GM19023 (cell line): ENCODE measurements around the gene IRX2.

ENCODE experiments used
- ATAC-seq: cut with Tn5 transposase; IDR thresholded peaks from one replicate; pipeline ENCODE4 v1.9.1; 2021; ENCODE audit warnings: mild to moderate bottlenecking, moderate library complexity; ENCODE audit not compliant: unreplicated experiment

The IRX2 gene

GRCh38 chr5:2756211-2757152, 5.0 kb upstream of the IRX2 start:
- no peak for ATAC-seq

GRCh38 chr5:2755681-2756171, 4.2 kb upstream of the IRX2 start:
- no peak for ATAC-seq

DNA sequence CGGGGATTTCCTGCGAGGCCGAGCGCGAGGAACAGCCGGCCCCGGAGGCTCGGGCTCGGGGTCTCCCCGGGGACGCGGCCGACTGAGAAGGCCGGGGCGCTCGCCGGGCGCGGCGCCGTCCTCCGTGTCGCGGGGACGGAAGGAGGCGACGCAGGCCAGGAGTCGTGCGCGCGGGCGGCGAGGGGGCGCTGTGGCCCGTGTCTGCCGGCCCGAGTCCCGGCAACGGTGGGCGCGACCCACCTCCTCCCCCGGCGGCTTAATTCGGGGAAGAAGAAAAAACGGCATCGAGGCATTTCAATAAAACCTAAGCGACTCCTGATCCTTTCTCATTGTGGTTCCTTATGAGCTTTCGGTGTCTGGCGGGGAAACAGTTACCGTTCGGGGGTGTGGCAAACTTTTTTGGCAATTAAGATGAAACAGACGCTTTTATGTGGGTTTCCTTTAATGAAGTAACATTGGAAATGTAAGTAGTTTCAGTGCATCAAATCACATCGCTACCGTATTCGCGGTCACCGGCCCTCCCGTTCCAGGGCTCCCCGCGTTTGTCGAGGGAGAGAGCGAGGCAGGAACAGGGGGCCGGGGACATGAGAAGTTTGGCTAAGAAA, 3.7 kb upstream of the IRX2 start:
- ATAC-seq = no peak

DNA sequence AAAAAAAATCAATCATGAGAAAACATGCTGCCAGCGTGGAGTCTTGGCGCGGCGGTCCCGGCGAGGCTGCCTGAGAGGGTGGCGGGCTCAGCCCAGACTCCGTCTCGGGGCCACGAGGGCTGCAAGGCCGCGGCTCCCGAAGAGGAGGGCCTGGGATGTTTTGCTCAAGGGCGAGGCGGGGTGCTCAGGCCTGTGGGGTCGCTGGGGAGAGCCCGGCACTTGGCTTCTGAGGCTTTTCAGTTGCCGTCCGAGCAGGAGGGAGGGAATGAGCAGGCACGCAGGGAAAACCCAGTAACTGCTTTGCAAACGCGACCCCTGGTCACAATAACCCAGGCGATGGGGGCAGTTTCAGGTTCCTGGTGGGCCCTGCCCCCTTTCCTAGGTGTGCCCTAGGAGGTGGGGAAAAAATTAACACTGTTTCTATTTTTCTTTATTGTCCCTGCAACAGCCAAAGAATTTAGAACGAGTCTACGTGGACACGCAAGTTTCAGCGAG, 3.2 kb upstream of the IRX2 start:
- ATAC-seq = no peak

GRCh38 chr5:2753452-2754420, 2.3 kb upstream of the IRX2 start:
- ATAC-seq = no peak

DNA sequence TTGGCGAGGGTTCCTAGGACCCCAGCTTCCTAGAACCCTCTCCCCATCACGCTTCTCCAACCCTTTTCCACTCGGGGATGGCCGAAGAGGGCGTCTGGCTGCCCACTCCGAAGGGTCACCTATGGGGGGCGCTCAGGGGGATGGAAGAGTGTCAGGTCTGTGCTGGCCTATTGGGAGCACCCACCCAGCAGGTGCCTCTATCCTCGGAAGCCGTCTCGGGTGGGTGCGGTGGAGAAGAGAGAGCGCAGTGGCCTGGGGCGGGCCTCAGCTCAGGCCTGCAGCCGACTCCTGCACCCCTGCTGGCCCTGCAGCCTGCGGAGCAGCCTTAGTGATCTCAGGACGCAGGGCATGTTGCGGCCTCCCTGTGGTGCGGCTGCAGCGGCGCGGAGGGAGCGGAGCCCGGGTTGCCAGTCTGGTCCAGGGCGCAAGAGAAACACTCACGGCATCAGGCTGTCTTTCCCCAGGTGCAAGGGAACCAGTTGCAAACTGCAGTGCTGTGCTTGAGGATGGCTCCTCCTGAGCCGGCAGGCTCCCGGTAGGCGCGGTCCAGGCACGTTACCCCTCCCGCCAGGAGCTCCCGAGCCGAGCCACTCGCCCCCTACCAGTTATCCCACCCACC, 1.5 kb upstream of the IRX2 start:
- ATAC-seq = no peak

- ATAC-seq = no peak
These were observed 763 bp upstream of the IRX2 start for GRCh38 chr5:2752059-2752820.

DNA sequence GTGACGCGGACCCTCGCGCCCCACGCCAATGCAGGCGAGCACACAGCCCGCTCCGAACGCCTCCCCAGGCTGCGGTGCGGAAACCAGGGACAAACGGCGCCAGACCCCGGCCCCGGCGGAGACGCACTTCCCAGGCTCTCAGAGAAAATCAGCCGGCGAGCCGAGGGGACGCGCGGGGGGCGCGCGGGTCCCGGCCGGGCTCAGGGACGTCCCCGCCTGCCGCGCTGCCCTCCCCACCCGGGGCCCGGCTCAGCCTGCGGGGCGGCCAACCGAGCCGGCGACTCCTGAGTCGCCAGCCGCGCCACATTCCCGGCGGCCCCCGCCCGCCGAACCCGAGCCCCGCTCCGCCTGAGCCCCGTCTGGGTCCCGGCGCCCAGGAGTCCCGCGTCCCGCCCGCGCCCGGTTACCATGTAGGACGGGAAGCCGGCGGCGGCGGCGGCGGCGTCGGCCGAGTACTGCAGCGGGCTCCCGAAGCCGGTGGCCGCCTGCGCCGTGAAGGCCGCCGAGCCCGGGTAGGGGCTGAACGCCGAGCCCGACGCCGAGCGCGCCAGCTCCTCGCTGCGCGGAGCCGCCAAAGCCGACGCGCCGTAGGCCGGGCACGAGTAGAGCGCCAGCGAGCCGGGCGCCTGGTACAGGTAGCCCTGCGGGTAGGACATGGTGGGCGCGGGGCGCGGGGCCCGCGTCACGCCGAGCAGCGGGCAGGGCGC, 566 bp downstream of the IRX2 start:
- no peak for ATAC-seq

- no peak for ATAC-seq
These were observed 1.3 kb downstream of the IRX2 start for GRCh38 chr5:2750026-2750757.

GRCh38 chr5:2749514-2750025, 1.9 kb downstream of the IRX2 start:
- ATAC-seq = no peak

GRCh38 chr5:2748861-2749513, 2.5 kb downstream of the IRX2 start:
- no peak for ATAC-seq

GRCh38 chr5:2748179-2748860, 3.2 kb downstream of the IRX2 start:
- ATAC-seq = no peak

DNA sequence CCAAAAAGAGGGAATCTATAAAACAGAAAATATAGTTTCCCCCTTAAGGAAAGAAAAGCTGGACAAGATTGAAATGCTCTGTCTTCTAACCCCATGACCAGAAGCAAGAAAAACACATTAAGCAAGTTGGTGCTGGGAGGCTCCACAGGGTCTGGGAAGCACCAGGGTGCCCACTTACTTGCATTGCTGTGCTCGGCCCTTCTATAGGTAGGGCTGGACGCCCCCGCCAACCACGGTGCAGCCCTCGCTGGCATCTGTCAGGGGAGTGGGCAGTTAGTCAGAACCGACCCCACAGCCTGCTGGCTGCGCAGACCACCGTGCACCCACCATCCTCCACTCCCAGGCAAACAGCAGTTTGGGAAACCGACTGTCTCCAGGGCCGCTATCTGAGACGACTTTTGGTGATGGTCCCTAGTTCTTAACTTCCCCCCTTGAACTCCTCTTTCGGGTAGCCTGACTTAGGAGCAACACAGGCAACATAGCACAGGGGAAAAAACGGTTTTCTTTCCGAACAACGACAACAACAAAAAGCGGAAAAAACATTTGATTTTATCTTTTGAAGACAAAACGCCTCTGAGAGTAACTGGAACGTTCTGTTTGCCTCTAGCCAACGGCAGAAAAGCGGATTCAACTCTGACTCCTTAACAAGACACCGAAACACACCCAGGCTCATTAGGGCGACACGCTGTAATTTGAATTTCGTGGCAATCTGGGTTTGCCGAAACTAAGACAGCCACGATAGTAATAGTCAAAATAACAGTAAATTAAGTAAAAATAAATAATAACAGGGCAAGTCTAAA, 3.9 kb downstream of the IRX2 start:
- no peak for ATAC-seq

- no peak for ATAC-seq
These were observed 4.9 kb downstream of the IRX2 start for GRCh38 chr5:2746561-2747032.

DNA sequence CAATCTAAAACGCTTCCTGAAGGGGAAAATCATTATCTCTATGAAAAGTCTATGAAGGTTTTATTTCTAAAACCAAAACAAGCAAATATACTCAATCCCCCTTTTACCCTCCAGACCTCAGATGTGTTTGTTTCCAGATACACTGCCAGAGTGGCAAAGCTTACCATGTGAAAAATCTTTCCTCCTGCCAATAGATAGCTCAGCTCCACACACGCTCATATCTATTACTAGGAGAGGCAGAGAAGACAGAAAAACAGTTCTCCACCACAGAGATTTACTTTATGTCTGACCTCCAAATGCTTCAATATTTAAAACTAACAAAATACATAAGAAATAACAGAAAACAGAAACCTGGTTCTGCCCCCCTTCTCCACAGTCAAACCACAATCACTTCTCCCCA, 7.0 kb downstream of the IRX2 start:
- no peak for ATAC-seq
